Embryonic facial prominence (tissue), 1 donor: ENCODE results near the gene POU3F3.

Experiments used
- DNase-seq: peaks from one replicate; pipeline ENCODE4 v3.0.0-alpha.2; 2016; ENCODE audit errors: extremely low spot score

Gene POU3F3

GRCh38 chr2:104853534-104854497 is at the start of gene POU3F3:
POU3F3 (plus strand) TSS chr2:104854115; CDS start chr2:104855511, 1,396 bp downstream.
- DNase-seq = peak; percentile 95

- no peak for DNase-seq
Measured at GRCh38 chr2:104804148-104804890, 49.6 kb upstream of the POU3F3 start.

GRCh38 chr2:104812286-104812685 is 41.6 kb upstream of the POU3F3 start:
- no peak for DNase-seq

GRCh38 chr2:104816143-104816542 is 37.8 kb upstream of the POU3F3 start:
- DNase-seq = no peak

- DNase-seq = no peak
Measured at GRCh38 chr2:104818264-104818663, 35.7 kb upstream of the POU3F3 start.

- DNase-seq = no peak
Measured at GRCh38 chr2:104820126-104820525, 33.8 kb upstream of the POU3F3 start.

GRCh38 chr2:104825124-104825865 is 28.6 kb upstream of the POU3F3 start:
- no peak for DNase-seq

- DNase-seq = no peak
Measured at GRCh38 chr2:104826016-104826415, 27.9 kb upstream of the POU3F3 start.

GRCh38 chr2:104831742-104832141 is 22.2 kb upstream of the POU3F3 start:
- no peak for DNase-seq

- DNase-seq = no peak
Measured at GRCh38 chr2:104834431-104835153, 19.3 kb upstream of the POU3F3 start.

- no peak for DNase-seq
Measured at GRCh38 chr2:104836265-104836664, 17.6 kb upstream of the POU3F3 start.

GRCh38 chr2:104836841-104837240 is 17.1 kb upstream of the POU3F3 start:
- no peak for DNase-seq

- no peak for DNase-seq
Measured at GRCh38 chr2:104840156-104840555, 13.8 kb upstream of the POU3F3 start.

- no peak for DNase-seq
Measured at GRCh38 chr2:104840893-104841585, 12.9 kb upstream of the POU3F3 start.

GRCh38 chr2:104841744-104842143 is 12.2 kb upstream of the POU3F3 start:
- no peak for DNase-seq

GRCh38 chr2:104844807-104845551 is 8.9 kb upstream of the POU3F3 start:
- no peak for DNase-seq

- no peak for DNase-seq
Measured at GRCh38 chr2:104845552-104845931, 8.4 kb upstream of the POU3F3 start.

- no peak for DNase-seq
Measured at GRCh38 chr2:104845946-104846785, 7.7 kb upstream of the POU3F3 start.
